ENCODE data around the gene COPRS.
"Not testable (repeated sequence)": the region's sequence is repeated elsewhere in the genome, so short reads cannot be mapped to it uniquely, and the experiment has no call there.

The COPRS gene

DNA sequence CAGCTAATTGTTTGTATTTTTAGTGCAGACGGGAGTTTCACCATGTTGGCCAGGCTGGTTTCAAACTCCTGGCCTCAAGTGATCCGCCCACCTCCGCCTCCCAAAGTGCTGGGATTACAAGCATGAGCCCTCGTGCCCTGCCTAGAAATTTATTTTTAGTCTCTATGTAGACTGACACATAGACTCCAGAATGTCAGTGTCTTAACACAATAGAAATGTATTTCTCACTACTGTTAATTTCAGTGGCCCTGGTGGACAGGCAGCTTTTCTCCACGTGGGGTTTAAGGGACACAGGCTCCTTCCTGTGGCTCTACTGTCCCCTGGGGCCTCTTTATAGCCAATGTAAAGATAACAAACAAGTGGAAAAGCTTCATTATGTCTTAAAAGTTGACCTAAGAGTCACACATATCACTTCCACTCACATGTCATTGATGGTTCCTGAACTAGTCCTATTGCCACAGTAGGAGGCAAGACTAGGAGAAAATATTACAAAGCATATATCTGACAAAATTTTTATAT lies 43.8 kb downstream of the COPRS start:
- FAIRE-seq (no peak), DNase-seq (ENCODE audit: insufficient read length, low spot score) (no peak)

- FAIRE-seq (no peak), DNase-seq (ENCODE audit: insufficient read length, low spot score) (no peak)
These were observed 47.9 kb downstream of the COPRS start for GRCh38 chr17:31811101-31811500.

- DNase-seq (ENCODE audit: insufficient read length, low spot score); FAIRE-seq: not testable (repeated sequence)
These were observed 49.2 kb downstream of the COPRS start for GRCh38 chr17:31809876-31810275.

GRCh38 chr17:31808521-31809050 lies 50.5 kb downstream of the COPRS start:
- DNase-seq (ENCODE audit: insufficient read length, low spot score) (no peak), FAIRE-seq (no peak)

- FAIRE-seq (no peak), DNase-seq (ENCODE audit: insufficient read length, low spot score) (no peak)
These were observed 51.2 kb downstream of the COPRS start for GRCh38 chr17:31807846-31808245.

DNA sequence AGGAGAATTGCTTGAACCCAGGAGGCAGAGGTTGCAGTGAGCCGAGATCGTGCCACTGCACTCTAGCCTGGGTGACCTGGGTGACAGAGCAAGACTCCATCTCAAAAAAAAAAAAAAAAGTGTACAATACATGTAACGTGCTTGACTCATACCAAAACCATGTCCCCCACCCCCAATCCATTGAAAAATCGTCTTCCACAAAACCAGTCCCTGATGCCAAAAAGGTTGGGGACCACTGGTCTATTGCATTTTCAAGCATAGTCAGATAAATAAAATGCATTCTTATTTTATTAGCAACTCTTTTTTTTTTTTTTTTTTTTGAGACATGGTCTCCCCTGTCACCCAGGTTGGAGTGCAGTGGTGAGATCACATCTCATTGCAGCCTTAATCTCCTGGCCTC lies 52.1 kb downstream of the COPRS start:
- DNase-seq (ENCODE audit: insufficient read length, low spot score) (no peak), FAIRE-seq (no peak)

- FAIRE-seq = no peak
These were observed 55.4 kb downstream of the COPRS start for GRCh38 chr17:31803494-31804213.

DNA sequence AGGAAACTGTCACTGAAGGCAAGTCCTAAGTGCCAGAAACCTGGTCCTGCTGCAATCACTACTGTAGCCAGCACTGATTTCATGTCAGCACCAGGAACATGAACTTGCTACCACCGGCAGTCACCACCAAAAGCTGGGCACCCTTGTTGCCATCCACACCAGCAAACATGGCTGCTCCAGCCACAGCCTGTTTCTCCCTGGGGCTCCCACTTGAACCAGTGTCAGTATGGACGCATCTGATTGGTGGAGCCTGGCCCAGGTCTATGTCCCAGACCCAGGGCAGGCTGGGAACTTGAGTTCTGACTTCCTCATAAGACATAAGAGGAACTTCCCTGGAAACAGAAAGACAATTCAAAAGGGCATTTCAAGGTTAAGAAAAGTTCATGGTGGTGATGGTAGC lies 56.5 kb downstream of the COPRS start:
- FAIRE-seq = no peak
- DNase-seq (ENCODE audit: insufficient read length, low spot score) = no peak

More at GRCh38 chr17:31803494-31804213, 55.4 kb downstream of the COPRS start:
- no peak for DNase-seq (ENCODE audit: insufficient read length, low spot score)
